Endothelial cell of hepatic sinusoid (primary cell): ENCODE results near the gene ENO2.

ENCODE experiments used
- in situ Hi-C: cut with HindIII; loops from 2 replicates; pipeline ENCODE4 v1.10.0; 2017; ENCODE audit warnings: low sequenced_read_pairs

The ENO2 gene

DNA sequence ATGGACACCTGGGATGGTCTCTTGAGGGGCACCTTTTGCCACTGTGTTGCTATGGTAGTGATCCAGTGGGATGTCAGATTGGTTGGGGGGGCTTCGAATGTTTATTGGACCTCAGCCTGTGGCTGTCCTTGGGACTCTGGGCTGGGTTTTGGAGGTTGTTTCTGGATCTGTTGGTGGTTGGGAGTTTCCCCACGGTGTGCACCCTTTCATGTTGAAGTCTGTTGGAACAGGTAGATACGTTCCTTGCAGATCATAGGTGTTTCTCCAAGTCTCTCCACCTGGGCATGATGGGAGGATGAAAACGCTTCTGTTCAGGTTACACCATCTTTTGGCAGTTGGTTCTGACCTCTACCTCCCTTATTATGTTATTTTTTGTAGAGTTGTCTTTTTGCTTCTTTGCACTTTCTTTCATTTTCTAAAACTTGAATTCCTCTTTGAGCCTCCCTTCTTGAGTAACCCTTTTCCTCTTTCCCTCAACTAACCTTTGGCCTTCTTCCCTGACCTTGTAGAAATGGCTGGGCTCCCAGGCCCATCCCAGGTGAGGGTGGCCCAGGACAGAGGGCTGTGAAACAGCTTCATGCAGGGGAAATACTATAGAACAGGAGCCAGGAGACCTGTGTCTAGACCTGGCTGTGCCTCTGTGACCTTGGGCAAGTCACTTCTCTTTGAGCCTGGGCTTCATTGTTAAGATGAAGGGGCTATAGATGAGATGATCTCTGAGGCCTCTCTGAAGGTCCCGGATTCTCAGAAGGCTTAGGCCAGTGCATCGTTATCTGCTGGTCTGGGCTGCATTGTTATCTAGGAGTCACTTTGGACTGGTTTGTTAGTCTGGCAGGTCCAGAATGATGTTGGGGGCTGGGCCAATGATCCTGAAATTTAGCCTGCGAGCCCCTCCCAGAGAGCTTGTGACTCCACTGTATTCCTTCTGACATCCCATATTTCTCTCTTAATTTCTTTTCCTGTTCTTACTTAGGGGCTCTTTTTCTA lies 15.4 kb downstream of the ENO2 start:
- in situ Hi-C loops = loop anchor here (5.0 kb wide), 1 partner anchor 42 kb away; no protein-coding TSS in a partner anchor

DNA sequence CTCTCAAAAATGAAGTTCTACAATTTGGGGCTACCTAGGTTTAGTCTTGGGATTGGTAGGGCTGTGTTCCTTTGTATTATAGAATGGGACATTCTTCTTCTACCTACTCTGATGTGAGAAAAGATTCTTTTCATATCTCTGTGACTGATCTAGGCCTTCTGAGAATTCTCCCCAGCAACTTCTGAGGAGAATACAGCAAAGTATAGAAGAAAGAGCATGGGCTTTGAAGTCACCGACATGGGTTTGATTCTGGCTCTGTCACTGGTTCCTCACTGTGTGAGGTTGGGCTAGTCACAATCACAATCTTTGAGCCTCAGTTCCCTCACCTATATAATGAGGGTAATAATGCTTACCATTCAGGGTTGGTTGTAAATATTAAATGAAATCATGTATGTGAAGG lies 18.4 kb downstream of the ENO2 start:
- in situ Hi-C loops = no loop called here

GRCh38 chr12:6934110-6934509 lies 19.7 kb downstream of the ENO2 start:
- in situ Hi-C loops = no loop called here

- in situ Hi-C loops = no loop called here
These were observed 21.2 kb downstream of the ENO2 start for GRCh38 chr12:6935371-6936193.

DNA sequence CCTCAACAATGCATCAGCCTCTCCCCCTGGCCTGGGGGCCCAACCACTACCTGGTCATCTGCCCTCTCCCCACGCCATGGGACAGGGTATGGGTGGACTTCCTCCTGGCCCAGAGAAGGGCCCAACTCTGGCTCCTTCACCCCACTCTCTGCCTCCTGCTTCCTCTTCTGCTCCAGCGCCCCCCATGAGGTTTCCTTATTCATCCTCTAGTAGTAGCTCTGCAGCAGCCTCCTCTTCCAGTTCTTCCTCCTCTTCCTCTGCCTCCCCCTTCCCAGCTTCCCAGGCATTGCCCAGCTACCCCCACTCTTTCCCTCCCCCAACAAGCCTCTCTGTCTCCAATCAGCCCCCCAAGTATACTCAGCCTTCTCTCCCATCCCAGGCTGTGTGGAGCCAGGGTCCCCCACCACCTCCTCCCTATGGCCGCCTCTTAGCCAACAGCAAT lies 21.8 kb downstream of the ENO2 start:
- in situ Hi-C loops = no loop called here

GRCh38 chr12:6936636-6937480 lies 22.5 kb downstream of the ENO2 start:
- in situ Hi-C loops = no loop called here

DNA sequence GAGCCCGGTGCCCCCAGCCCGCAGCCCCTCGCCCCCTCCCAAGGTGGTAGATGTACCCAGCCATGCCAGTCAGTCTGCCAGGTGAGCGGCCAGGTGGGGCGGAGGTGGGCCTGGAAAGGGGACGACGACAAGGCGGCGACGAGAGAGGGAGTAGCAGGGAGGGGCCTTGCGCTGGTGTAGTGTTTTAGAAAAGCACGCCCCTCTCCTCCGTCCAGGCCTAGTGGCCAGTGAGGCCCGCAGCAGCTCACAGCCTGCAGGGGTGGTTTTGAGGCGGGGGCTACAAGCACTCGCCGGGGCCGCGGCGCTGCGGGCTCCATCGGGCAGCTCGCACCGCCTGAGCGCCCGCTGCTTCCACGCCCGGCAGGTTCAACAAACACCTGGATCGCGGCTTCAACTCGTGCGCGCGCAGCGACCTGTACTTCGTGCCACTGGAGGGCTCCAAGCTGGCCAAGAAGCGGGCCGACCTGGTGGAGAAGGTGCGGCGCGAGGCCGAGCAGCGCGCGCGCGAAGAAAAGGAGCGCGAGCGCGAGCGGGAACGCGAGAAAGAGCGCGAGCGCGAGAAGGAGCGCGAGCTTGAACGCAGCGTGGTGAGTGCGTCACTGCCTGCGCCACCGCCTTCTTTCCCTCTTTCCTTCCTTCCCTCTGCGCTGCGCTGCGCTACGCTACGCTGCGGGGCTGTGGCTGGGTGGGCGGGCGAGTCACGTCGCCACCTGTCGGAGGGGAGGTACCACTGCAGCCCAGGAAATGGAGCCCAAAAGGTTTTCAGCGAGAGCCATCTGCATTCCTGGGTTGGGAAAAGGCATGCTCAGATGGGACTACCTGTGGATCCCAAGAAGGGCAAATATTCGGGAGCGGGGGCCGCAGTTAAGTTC lies 23.3 kb downstream of the ENO2 start:
- in situ Hi-C loops = no loop called here

DNA sequence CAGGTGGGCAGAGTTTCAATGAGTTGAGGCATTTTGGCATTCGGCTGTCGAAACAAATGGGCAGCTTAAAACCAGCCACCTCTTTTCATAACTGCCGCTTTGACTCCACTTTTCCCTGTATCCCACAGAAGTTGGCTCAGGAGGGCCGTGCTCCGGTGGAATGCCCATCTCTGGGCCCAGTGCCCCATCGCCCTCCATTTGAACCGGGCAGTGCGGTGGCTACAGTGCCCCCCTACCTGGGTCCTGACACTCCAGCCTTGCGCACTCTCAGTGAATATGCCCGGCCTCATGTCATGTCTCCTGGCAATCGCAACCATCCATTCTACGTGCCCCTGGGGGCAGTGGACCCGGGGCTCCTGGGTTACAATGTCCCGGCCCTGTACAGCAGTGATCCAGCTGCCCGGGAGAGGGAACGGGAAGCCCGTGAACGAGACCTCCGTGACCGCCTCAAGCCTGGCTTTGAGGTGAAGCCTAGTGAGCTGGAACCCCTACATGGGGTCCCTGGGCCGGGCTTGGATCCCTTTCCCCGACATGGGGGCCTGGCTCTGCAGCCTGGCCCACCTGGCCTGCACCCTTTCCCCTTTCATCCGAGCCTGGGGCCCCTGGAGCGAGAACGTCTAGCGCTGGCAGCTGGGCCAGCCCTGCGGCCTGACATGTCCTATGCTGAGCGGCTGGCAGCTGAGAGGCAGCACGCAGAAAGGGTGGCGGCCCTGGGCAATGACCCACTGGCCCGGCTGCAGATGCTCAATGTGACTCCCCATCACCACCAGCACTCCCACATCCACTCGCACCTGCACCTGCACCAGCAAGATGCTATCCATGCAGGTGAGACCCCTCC lies 24.2 kb downstream of the ENO2 start:
- in situ Hi-C loops = no loop called here

DNA sequence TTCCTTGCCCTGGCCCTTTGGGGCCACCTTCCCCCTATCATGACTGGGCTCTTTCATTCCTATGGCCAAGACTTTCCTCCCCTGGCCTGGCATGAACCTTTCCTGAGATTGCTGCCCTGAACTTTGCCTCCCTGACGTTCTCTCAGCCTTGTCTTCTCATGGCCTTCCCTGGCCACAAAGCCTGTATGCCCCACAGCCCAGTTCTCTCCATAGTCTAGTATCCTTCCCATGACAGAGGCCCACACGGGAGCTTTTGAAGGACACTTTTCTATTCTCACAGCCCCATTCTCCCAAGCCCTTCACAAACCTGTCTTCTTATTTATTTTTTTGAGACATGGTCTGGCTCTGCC lies 24.8 kb downstream of the ENO2 start:
- in situ Hi-C loops = no loop called here

- in situ Hi-C loops = no loop called here
These were observed 26.9 kb downstream of the ENO2 start for GRCh38 chr12:6941267-6941666.

DNA sequence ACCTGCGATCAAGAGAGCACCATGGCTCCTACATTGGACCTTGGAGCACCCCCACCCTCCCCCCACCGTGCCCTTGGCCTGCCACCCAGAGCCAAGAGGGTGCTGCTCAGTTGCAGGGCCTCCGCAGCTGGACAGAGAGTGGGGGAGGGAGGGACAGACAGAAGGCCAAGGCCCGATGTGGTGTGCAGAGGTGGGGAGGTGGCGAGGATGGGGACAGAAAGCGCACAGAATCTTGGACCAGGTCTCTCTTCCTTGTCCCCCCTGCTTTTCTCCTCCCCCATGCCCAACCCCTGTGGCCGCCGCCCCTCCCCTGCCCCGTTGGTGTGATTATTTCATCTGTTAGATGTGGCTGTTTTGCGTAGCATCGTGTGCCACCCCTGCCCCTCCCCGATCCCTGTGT lies 27.4 kb downstream of the ENO2 start:
- in situ Hi-C loops = no loop called here

GRCh38 chr12:6942331-6942665 lies 27.9 kb downstream of the ENO2 start:
- in situ Hi-C loops = no loop called here

DNA sequence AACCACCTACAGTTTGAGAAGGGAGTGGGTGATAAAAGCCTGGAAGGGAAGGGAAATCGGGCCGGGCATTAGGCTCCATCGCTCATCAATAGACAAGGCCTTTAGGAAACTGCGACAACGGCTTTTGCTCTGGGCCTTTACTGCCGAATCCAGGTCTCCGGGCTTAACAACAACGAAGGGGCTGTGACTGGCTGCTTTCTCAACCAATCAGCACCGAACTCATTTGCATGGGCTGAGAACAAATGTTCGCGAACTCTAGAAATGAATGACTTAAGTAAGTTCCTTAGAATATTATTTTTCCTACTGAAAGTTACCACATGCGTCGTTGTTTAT lies 29.0 kb downstream of the ENO2 start:
- in situ Hi-C loops = no loop called here

DNA sequence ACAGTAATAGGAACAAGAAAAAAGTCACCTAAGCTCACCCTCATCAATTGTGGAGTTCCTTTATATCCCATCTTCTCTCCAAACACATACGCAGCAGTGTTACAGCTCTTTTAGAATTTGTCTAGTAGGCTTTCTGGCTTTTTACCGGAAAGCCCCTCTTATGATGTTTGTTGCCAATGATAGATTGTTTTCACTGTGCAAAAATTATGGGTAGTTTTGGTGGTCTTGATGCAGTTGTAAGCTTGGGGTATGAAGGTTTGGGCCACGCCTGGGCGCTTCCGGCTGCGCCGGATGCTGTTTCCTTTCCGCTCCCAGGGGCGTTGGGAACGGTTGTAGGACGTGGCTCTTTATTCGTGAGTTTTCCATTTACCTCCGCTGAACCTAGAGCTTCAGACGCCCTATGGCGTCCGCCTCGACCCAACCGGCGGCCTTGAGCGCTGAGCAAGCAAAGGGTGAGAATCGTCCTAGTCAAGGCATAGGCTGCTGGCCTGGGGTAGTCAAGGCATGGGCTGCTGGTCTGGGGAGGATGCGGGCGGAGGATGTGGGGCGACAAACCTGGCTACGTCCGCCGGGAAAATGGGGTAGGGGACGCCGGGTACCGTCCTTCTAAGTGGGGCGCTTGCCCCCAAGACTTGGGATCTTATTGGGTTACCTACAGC lies 29.5 kb downstream of the ENO2 start, which contains the start of the genes C12orf57 and RNU7-1:
C12orf57 (plus strand) TSS at position 301 of the 659 bp plus-strand sequence; CDS start at position 401, 100 bp downstream.
RNU7-1 (plus strand) TSS at position 95 of the 659 bp plus-strand sequence.
- in situ Hi-C loops = no loop called here

GRCh38 chr12:6944381-6945186 lies 30.2 kb downstream of the ENO2 start:
- in situ Hi-C loops = no loop called here

- in situ Hi-C loops = no loop called here
These were observed 31.2 kb downstream of the ENO2 start for GRCh38 chr12:6945613-6946012.

DNA sequence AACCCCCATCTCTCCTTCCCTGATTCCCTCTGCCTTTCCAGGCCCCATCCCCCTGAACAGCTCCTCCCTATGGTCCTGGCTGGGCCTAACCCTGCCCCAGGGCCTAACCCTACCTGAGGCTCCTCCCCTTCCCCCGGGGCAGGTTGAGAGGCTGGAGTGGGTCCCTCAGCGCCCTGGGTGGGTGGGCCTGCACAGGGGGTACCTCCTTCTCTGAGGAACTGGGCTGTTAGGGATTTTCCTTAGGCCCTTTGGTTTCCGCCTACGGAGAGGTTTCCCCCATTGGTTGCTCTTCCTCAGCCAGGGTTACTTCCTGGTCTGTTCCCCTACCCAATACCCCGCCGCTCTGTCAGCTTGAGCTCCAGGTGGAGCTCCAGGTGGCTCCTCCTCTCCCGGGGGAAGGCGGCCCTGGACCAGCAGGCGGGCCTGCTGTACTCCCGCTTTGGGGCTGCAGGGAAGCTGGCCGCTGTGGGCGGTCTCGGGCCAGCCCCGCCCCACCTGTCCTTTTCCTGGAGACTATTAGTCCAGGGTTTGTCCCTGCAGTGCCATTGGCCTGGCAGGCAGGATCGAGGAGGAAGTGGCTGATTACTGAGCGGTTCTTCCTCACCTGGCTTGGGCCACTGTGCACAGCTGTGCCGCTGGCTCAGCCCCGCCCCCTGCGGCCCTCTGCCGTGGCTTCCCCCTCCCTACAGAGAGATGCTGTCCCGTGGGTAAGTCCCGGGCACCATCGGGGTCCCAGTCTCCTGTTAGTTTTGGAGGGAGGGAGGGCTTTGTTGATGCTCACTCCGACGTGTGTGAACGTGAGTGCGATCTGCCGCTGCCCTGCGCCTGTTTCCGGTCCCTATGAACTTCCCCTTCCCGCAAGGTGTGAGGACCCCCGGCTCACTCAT lies 31.9 kb downstream of the ENO2 start:
- in situ Hi-C loops = no loop called here
